Measurements from ENCODE around the gene ALDH1A3. TPM values are rescaled to one million over a fixed set of nuclear protein-coding genes. Genes with fewer than 3 reads are reported as not detected.

The ALDH1A3 gene
- total and polyA plus RNA-seq, 2 donors (not counting 1 experiment from before 2014, with no cell fraction given) = not detected

DNA sequence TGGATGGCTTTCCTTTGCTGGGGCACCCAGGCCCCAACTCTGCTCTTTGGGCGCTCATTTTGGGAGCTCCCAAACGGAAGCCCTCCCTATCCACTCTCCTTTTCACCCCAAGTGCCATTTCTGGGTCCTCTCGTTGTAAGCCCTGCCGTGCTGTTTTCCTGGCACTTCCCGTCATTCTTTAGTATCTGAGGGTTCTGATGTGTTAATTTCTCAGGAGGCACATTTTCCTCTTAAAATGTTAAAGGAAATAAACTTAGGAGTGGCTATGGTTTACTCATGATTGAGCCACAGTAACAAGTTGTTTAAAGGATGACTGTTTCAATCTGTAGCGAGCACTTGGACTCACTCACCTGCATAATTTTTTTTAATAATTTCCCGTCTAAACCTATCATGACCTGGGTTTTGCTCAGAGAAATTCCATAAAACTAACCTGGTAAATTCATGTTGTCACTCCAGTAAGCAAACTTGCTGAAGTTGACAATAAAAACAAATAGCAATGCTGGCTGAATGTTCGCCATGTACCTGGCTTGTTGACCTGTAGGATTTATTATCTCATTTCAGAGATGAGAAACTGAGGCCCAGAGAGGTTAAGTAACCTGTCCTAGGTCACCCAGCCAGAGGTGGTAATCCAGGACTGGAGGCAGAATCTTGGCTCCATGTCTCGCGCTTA lies 10.6 kb downstream of the ALDH1A3 start:
- Histone ChIP-seq H3K27ac (ENCODE audit: low read length in 2 of 2) (no peak overlapping the region), H4K20me1 (ENCODE audit: control insufficient read depth, insufficient read depth, low read length, poor library complexity, severe bottlenecking) (no peaks in the 10 kb centered on the region), H3K36me3 (replicated peaks in 1 of 2; ENCODE audit: control extremely low read depth in 1 of 2, control insufficient read depth in 1 of 2, extremely low read depth in 1 of 2, insufficient read depth in 2 of 2, low read length in 1 of 2) (no peaks in the 10 kb centered on the region), H3K79me2 (ENCODE audit: control insufficient read depth, insufficient read depth, low read length) (no peaks in the 10 kb centered on the region), H2AFZ (ENCODE audit: insufficient read depth, low read depth, low read length, poor library complexity, severe bottlenecking) (no peak overlapping the region), H3K9ac (ENCODE audit: low read length) (no peak overlapping the region), H3K4me2 (replicated peaks; ENCODE audit: low read depth, low read length, poor library complexity, severe bottlenecking) (no peak overlapping the region), H3K4me1 (ENCODE audit: control insufficient read depth in 2 of 2, insufficient read depth in 2 of 2, low read length in 2 of 2) (no peaks in the 10 kb centered on the region), H3K27me3 (replicated peaks in 1 of 4; ENCODE audit: control extremely low read depth in 1 of 4, control insufficient read depth in 3 of 4, insufficient read depth in 4 of 4, low read length in 3 of 4) (peaks cover 0 to 54% (median 7%) of the 10 kb centered on the region in 4 experiments), H3K9me3 (ENCODE audit: control extremely low read depth in 1 of 3, control insufficient read depth in 2 of 3, insufficient read depth in 1 of 3, low read length in 2 of 3) (no peaks in the 10 kb centered on the region), H3K4me3 (ENCODE audit: control extremely low read depth in 1 of 5, extremely low read depth in 1 of 5, insufficient read depth in 1 of 5, low read depth in 2 of 5, low read length in 4 of 5) (no peak overlapping the region)
- intact Hi-C loops (cut with micrococcal nuclease) = no loop called here
- POLR2A ChIA-PET = no interaction called here
- 94% methylated on average over 3 of the region's 10 CpGs for WGBS (ENCODE audit: insufficient coverage)
- TF ChIP-seq, protein P1, sequence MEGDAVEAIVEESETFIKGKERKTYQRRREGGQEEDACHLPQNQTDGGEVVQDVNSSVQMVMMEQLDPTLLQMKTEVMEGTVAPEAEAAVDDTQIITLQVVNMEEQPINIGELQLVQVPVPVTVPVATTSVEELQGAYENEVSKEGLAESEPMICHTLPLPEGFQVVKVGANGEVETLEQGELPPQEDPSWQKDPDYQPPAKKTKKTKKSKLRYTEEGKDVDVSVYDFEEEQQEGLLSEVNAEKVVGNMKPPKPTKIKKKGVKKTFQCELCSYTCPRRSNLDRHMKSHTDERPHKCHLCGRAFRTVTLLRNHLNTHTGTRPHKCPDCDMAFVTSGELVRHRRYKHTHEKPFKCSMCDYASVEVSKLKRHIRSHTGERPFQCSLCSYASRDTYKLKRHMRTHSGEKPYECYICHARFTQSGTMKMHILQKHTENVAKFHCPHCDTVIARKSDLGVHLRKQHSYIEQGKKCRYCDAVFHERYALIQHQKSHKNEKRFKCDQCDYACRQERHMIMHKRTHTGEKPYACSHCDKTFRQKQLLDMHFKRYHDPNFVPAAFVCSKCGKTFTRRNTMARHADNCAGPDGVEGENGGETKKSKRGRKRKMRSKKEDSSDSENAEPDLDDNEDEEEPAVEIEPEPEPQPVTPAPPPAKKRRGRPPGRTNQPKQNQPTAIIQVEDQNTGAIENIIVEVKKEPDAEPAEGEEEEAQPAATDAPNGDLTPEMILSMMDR (IDR thresholded peaks at IDR 0.05) = no peak
- TF ChIP-seq EZH2 (IDR thresholded peaks at IDR 0.05; ENCODE audit: borderline replicate concordance, insufficient read depth, low read depth, low read length, poor library complexity, severe bottlenecking) = no peak
- H3K4me3 Mint-ChIP-seq = no peak overlapping the region
- H3K27ac Mint-ChIP-seq = no peak overlapping the region
- H3K4me1 Mint-ChIP-seq = no peaks in the 10 kb centered on the region
- CTCF ChIA-PET = interaction anchor here (1.2 to 1.5 kb wide), 3 partner anchors 15 to 117 kb away, joined by 3 to 4 read pairs (median 4); no protein-coding TSS in a partner anchor
- no peak for ATAC-seq (ENCODE audit: low read depth)
- H3K9me3 Mint-ChIP-seq (ENCODE audit: insufficient read depth) = no peaks in the 10 kb centered on the region
- peaks cover 64% of the 10 kb centered on the region for H3K27me3 Mint-ChIP-seq
- DNase-seq = no peak

DNA sequence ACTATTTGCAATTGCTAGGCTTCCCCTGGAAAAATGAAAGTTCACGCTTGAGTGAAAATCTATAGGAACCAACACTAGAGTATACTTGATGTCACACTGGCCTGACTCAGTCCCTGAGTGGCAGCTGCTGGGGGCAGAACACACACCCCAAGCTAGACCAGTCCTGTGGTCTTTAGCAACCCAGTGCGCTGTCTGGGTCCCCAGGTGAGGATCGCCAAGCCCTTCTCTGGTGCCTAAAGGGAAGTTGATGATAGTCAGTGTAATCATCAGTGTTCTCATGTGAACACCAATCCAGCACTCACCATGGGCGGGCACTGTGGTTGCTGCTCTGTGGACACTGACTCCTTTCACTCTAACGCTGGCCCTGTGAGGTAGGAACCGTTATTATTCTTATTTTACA lies 11.2 kb downstream of the ALDH1A3 start:
- POLR2A ChIA-PET = no interaction called here
- H3K9me3 ChIP-seq (ENCODE audit: control extremely low read depth in 1 of 3, control insufficient read depth in 2 of 3, insufficient read depth in 1 of 3, low read length in 2 of 3) = no peaks in the 10 kb centered on the region
- no peak overlapping the region for H3K4me2 ChIP-seq (replicated peaks; ENCODE audit: low read depth, low read length, poor library complexity, severe bottlenecking)
- H3K27me3 ChIP-seq (replicated peaks in 1 of 4; ENCODE audit: control extremely low read depth in 1 of 4, control insufficient read depth in 3 of 4, insufficient read depth in 4 of 4, low read length in 3 of 4) = peaks cover 0 to 51% (median 7%) of the 10 kb centered on the region in 4 experiments
- H3K36me3 ChIP-seq (replicated peaks in 1 of 2; ENCODE audit: control extremely low read depth in 1 of 2, control insufficient read depth in 1 of 2, extremely low read depth in 1 of 2, insufficient read depth in 2 of 2, low read length in 1 of 2) = no peaks in the 10 kb centered on the region
- no peak overlapping the region for H3K4me3 ChIP-seq (ENCODE audit: control extremely low read depth in 1 of 5, extremely low read depth in 1 of 5, insufficient read depth in 1 of 5, low read depth in 2 of 5, low read length in 4 of 5)
- no peak overlapping the region for H3K4me3 Mint-ChIP-seq
- ATAC-seq (ENCODE audit: low read depth) (no peak), DNase-seq (no peak)
- intact Hi-C loops (cut with micrococcal nuclease) = no loop called here
- H3K9me3 Mint-ChIP-seq (ENCODE audit: insufficient read depth) = no peaks in the 10 kb centered on the region
- TF ChIP-seq, protein P1 (IDR thresholded peaks at IDR 0.05) = no peak
- TF ChIP-seq EZH2 (IDR thresholded peaks at IDR 0.05; ENCODE audit: borderline replicate concordance, insufficient read depth, low read depth, low read length, poor library complexity, severe bottlenecking) = no peak
- H3K27ac Mint-ChIP-seq = no peak overlapping the region
- no peaks in the 10 kb centered on the region for H4K20me1 ChIP-seq (ENCODE audit: control insufficient read depth, insufficient read depth, low read length, poor library complexity, severe bottlenecking)
- H3K27me3 Mint-ChIP-seq = peaks cover 61% of the 10 kb centered on the region
- no peaks in the 10 kb centered on the region for H3K4me1 ChIP-seq (ENCODE audit: control insufficient read depth in 2 of 2, insufficient read depth in 2 of 2, low read length in 2 of 2)
- no peak overlapping the region for H2AFZ ChIP-seq (ENCODE audit: insufficient read depth, low read depth, low read length, poor library complexity, severe bottlenecking)
- no peak overlapping the region for H3K27ac ChIP-seq (ENCODE audit: low read length in 2 of 2)
- WGBS (ENCODE audit: insufficient coverage) = 80% methylated on average over 2 of the region's 6 CpGs
- H3K9ac ChIP-seq (ENCODE audit: low read length) = no peak overlapping the region
- CTCF ChIA-PET = no interaction called here
- H3K79me2 ChIP-seq (ENCODE audit: control insufficient read depth, insufficient read depth, low read length) = no peaks in the 10 kb centered on the region
- no peaks in the 10 kb centered on the region for H3K4me1 Mint-ChIP-seq

Measured in B cell (primary cell).